Vagina (tissue), 2 donors: ENCODE results near the gene PKD1.
A peak's percentile ranks its signal among the peaks of the same experiment; 100 is the strongest.

Experiments
- CTCF ChIP-seq, 3 experiments: fragments of 450-650 bp in 2 of 3; fragments of 200-600 bp in 1 of 3; sonication (generic) in 1 of 3; IDR thresholded peaks; one replicate each; pipeline ENCODE4 v1.5.1; 2017 to 2019; ENCODE audit warnings: antibody characterized with exemption in 3 of 3, mild to moderate bottlenecking in 2 of 3, moderate library complexity in 2 of 3
- POLR2AphosphoS5 ChIP-seq, 2 donors: sonication (generic); formaldehyde crosslinking; IDR thresholded peaks; one replicate each; pipeline ENCODE4 v1.9.0; 2017; ENCODE audit warnings: antibody characterized with exemption in 2 of 2, mild to moderate bottlenecking in 2 of 2, low read depth in 1 of 2; ENCODE audit not compliant: insufficient read depth in 1 of 2

GRCh38 chr16:2056681-2057407, 78.9 kb downstream of the PKD1 start:
- TF ChIP-seq CTCF (IDR thresholded peaks at IDR 0.05), result peak in 1 of 3 experiments; percentile 25
- TF ChIP-seq POLR2AphosphoS5 (IDR thresholded peaks at IDR 0.05; ENCODE audit: insufficient read depth in 1 of 2, low read depth in 1 of 2), result no peak
